ENCODE results near the gene MYO1D.

Gene MYO1D

GRCh38 chr17:32488177-32488542 lies 388.8 kb downstream of the MYO1D start:
- no peak for TF ChIP-seq EZH2phosphoT487 (IDR thresholded peaks at IDR 0.05; ENCODE audit: low read depth)
- TF ChIP-seq CTCF (IDR thresholded peaks at IDR 0.05; ENCODE audit: low read depth, low read length): no peak
- Histone ChIP-seq H2AFZ (ENCODE audit: low read depth, low read length) (no peak overlapping the region), H3K36me3 (replicated peaks; ENCODE audit: low read depth, low read length) (peaks cover 30% of the 10 kb centered on the region), H3K4me2 (ENCODE audit: low read length) (peak overlapping the region; percentile 97), H3K9me3 (ENCODE audit: insufficient read depth, low read length) (no peaks in the 10 kb centered on the region), H3K27me3 (ENCODE audit: low read depth, low read length) (no peaks in the 10 kb centered on the region), H4K20me1 (ENCODE audit: insufficient read depth, low read length) (peaks cover 23% of the 10 kb centered on the region), H3K4me1 (ENCODE audit: low read length) (peaks cover 27% of the 10 kb centered on the region), H3K9ac (ENCODE audit: low read length) (no peak overlapping the region), H3K4me3 (ENCODE audit: low read length) (peak overlapping the region; percentile 98), H3K27ac (ENCODE audit: low read length) (no peak overlapping the region), H3K79me2 (ENCODE audit: low read length) (peaks cover 15% of the 10 kb centered on the region; the same call in 1 of the 2 replicates)

GRCh38 chr17:32487473-32488176 lies 389.3 kb downstream of the MYO1D start:
- H3K27ac ChIP-seq (ENCODE audit: low read length): no peak overlapping the region
- H3K27me3 ChIP-seq (ENCODE audit: low read depth, low read length): no peaks in the 10 kb centered on the region
- H3K4me2 ChIP-seq (ENCODE audit: low read length): peak overlapping the region; percentile 97
- peaks cover 23% of the 10 kb centered on the region for H4K20me1 ChIP-seq (ENCODE audit: insufficient read depth, low read length)
- H3K4me3 ChIP-seq (ENCODE audit: low read length): peak overlapping the region; percentile 98
- H2AFZ ChIP-seq (ENCODE audit: low read depth, low read length): no peak overlapping the region; the same call in 1 of the 2 replicates
- H3K4me1 ChIP-seq (ENCODE audit: low read length): peaks cover 27% of the 10 kb centered on the region
- H3K79me2 ChIP-seq (ENCODE audit: low read length): peaks cover 15% of the 10 kb centered on the region; the same call in 1 of the 2 replicates
- H3K9ac ChIP-seq (ENCODE audit: low read length): peak overlapping the region; percentile 70
- no peaks in the 10 kb centered on the region for H3K9me3 ChIP-seq (ENCODE audit: insufficient read depth, low read length)
- TF ChIP-seq CTCF (IDR thresholded peaks at IDR 0.05; ENCODE audit: low read depth, low read length) (0 out of 2 replicates have a peak, but pooled peaks have one; percentile 10), EZH2phosphoT487 (IDR thresholded peaks at IDR 0.05; ENCODE audit: low read depth) (no peak)
- H3K36me3 ChIP-seq (replicated peaks; ENCODE audit: low read depth, low read length): peaks cover 25% of the 10 kb centered on the region

GRCh38 chr17:32486701-32487472 lies 390.0 kb downstream of the MYO1D start, which contains the start of gene CDK5R1:
CDK5R1 (plus strand) TSS chr17:32486993; CDS start chr17:32487621, 628 bp downstream.
- no peaks in the 10 kb centered on the region for H3K9me3 ChIP-seq (ENCODE audit: insufficient read depth, low read length)
- peaks cover 25% of the 10 kb centered on the region for H3K36me3 ChIP-seq (replicated peaks; ENCODE audit: low read depth, low read length)
- H3K4me2 ChIP-seq (ENCODE audit: low read length): peak within 1 kb of the TSS; percentile 97
- H2AFZ ChIP-seq (ENCODE audit: low read depth, low read length): no peak within 1 kb of the TSS; the same call in 1 of the 2 replicates
- no peak within 1 kb of the TSS for H3K27ac ChIP-seq (ENCODE audit: low read length)
- no peaks in the 10 kb centered on the region for H3K27me3 ChIP-seq (ENCODE audit: low read depth, low read length)
- H4K20me1 ChIP-seq (ENCODE audit: insufficient read depth, low read length): peaks cover 23% of the 10 kb centered on the region
- TF ChIP-seq CTCF (IDR thresholded peaks at IDR 0.05; ENCODE audit: low read depth, low read length) (no peak), EZH2phosphoT487 (IDR thresholded peaks at IDR 0.05; ENCODE audit: low read depth) (no peak)
- H3K4me1 ChIP-seq (ENCODE audit: low read length): peaks cover 33% of the 10 kb centered on the region
- H3K9ac ChIP-seq (ENCODE audit: low read length): peak within 1 kb of the TSS; percentile 70
- H3K4me3 ChIP-seq (ENCODE audit: low read length): peak within 1 kb of the TSS; percentile 98
- peaks cover 15% of the 10 kb centered on the region; the same call in 1 of the 2 replicates for H3K79me2 ChIP-seq (ENCODE audit: low read length)

Data from OCI-LY3 (cell line).